Urothelium cell line (cell line): ENCODE measurements around the gene MBNL3.

ENCODE experiments used
- DNase-seq: peaks from one replicate; pipeline ENCODE4 v3.0.0; 2011; ENCODE audit warnings: low spot score, mixed read lengths
- FAIRE-seq: peaks from 2 replicates; lab custom pipeline; 2011; peaks lifted over from hg19 to GRCh38; lab: Jason Lieb, UNC

Gene MBNL3

GRCh38 chrX:132425744-132426318 lies 63.0 kb downstream of the MBNL3 start:
- no peak for FAIRE-seq

GRCh38 chrX:132423323-132423722 lies 65.5 kb downstream of the MBNL3 start:
- DNase-seq (no peak), FAIRE-seq (no peak)

More at GRCh38 chrX:132425744-132426318, 63.0 kb downstream of the MBNL3 start:
- DNase-seq = no peak

GRCh38 chrX:132415012-132415411 lies 73.8 kb downstream of the MBNL3 start:
- DNase-seq = no peak
- FAIRE-seq = no peak

- FAIRE-seq (no peak), DNase-seq (no peak)
These were observed 74.4 kb downstream of the MBNL3 start for GRCh38 chrX:132414404-132414803.

GRCh38 chrX:132413459-132413858 lies 75.4 kb downstream of the MBNL3 start:
- FAIRE-seq (no peak), DNase-seq (no peak)

- FAIRE-seq = no peak
- DNase-seq = no peak
These were observed 76.6 kb downstream of the MBNL3 start for GRCh38 chrX:132412208-132412607.

- DNase-seq (no peak), FAIRE-seq (no peak)
These were observed 77.4 kb downstream of the MBNL3 start for GRCh38 chrX:132411310-132411977.

GRCh38 chrX:132409780-132410556 lies 78.9 kb downstream of the MBNL3 start:
- FAIRE-seq (no peak), DNase-seq (no peak)

GRCh38 chrX:132407691-132408090 lies 81.1 kb downstream of the MBNL3 start:
- FAIRE-seq = no peak

GRCh38 chrX:132406106-132406505 lies 82.7 kb downstream of the MBNL3 start:
- no peak for DNase-seq
- FAIRE-seq = no peak

More at GRCh38 chrX:132407691-132408090, 81.1 kb downstream of the MBNL3 start:
- no peak for DNase-seq

GRCh38 chrX:132404266-132404665 lies 84.6 kb downstream of the MBNL3 start:
- FAIRE-seq = no peak

GRCh38 chrX:132401935-132402334 lies 86.9 kb downstream of the MBNL3 start:
- no peak for FAIRE-seq
- peak; percentile 21 for DNase-seq

More at GRCh38 chrX:132404266-132404665, 84.6 kb downstream of the MBNL3 start:
- no peak for DNase-seq

- FAIRE-seq (no peak), DNase-seq (no peak)
These were observed 88.1 kb downstream of the MBNL3 start for GRCh38 chrX:132400706-132401105.

- DNase-seq (no peak), FAIRE-seq (no peak)
These were observed 93.2 kb downstream of the MBNL3 start for GRCh38 chrX:132395645-132396044.

- DNase-seq (no peak), FAIRE-seq (no peak)
These were observed 93.8 kb downstream of the MBNL3 start for GRCh38 chrX:132395026-132395425.

GRCh38 chrX:132394591-132394990 lies 94.2 kb downstream of the MBNL3 start:
- FAIRE-seq (no peak), DNase-seq (no peak)

- DNase-seq = no peak
- FAIRE-seq = no peak
These were observed 94.8 kb downstream of the MBNL3 start for GRCh38 chrX:132393992-132394391.

- no peak for DNase-seq
- FAIRE-seq = no peak
These were observed 95.4 kb downstream of the MBNL3 start for GRCh38 chrX:132393485-132393884.

- FAIRE-seq = no peak
- DNase-seq = no peak
These were observed 95.8 kb downstream of the MBNL3 start for GRCh38 chrX:132393085-132393484.

- DNase-seq = no peak
- FAIRE-seq = no peak
These were observed 98.0 kb downstream of the MBNL3 start for GRCh38 chrX:132390792-132391191.

- DNase-seq = no peak
- FAIRE-seq = no peak
These were observed 99.4 kb downstream of the MBNL3 start for GRCh38 chrX:132389480-132389879.

GRCh38 chrX:132388371-132388770 lies 100.5 kb downstream of the MBNL3 start:
- no peak for DNase-seq
- no peak for FAIRE-seq
